Activated T-cell treated with anti-CD3 and anti-CD28 coated beads for 1 hour (primary cell): Measurements from ENCODE around the gene CNDP1.

Experiments
- DNase-seq: peaks from one replicate; pipeline ENCODE4 v3.0.0-alpha.2; 2020; ENCODE audit warnings: low read depth

CNDP1 gene

DNA sequence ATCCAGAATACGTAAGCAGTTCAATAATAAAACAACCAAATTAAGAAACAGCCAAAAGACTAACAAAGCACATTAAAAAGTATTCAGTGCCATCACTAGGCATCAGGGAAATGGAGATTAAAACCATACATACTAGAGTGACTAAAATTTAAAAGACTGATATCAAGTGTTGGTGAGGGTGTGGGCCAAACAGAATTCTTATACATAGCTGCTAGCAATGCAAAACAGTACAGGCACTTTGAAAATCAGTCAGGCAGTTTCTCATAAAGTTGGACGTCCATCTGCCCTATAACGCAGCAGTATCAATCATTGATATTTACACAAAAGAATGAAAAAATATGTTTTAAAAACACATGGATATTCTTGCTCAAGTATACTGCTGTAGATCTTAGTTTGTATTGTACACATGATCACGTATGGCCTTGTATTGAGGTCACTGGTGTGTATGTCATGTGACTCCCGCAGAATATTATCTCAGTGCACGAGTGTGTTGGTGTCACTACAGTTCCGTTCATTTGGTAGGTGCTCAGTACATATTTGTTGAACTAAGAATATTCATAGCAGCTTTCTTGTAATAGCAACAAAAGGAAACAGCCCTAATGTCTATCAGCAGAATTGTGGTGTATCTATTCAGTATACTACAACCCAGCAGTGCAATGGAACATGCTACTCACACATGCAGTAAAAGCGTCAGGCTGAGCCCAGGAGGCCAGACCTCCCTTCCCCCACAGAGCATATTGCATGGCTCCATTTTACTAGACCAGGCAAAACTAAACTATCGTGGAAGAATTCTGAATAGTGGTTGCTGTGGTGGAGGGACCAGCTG lies 92.0 kb downstream of the CNDP1 start:
- DNase-seq: no peak

- no peak for DNase-seq
Observed at GRCh38 chr18:74630804-74631203, 96.5 kb downstream of the CNDP1 start.

- no peak for DNase-seq
Observed at GRCh38 chr18:74631212-74631611, 96.9 kb downstream of the CNDP1 start.

- no peak for DNase-seq
Observed at GRCh38 chr18:74631623-74632350, 97.5 kb downstream of the CNDP1 start.

- DNase-seq: no peak
Observed at GRCh38 chr18:74632351-74632679, 98.0 kb downstream of the CNDP1 start.

DNA sequence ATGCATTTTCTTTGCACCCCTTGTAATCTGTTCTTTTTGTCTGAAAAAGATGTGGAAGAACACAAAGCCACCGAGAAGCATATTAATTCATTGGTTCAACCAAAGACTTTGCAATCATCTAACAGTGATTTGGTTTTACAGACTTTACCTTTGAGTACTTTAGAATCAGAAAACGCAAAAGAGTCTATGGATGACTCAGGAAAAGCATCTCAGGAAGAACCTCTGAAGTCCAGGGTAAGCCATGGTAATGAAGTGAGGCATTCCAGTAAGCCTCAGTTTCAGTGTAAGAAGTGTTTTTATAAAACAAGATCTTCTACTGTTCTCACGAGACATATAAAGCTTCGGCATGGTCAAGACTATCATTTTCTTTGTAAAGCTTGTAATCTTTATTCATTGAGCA lies 98.6 kb downstream of the CNDP1 start:
- no peak for DNase-seq

- no peak for DNase-seq
Observed at GRCh38 chr18:74633652-74634352, 99.5 kb downstream of the CNDP1 start.

GRCh38 chr18:74635224-74635975 lies 101.1 kb downstream of the CNDP1 start:
- DNase-seq: no peak
